HG02970 (cell line): ENCODE data around the gene TSPAN18.

Experiments used
- ATAC-seq: cut with Tn5 transposase; IDR thresholded peaks from one replicate; pipeline ENCODE4 v1.9.1; 2021; ENCODE audit warnings: mild to moderate bottlenecking, moderate library complexity, moderate number of reproducible peaks; ENCODE audit not compliant: unreplicated experiment, low FRiP score

TSPAN18 gene

GRCh38 chr11:44726283-44727113 lies at the start of gene TSPAN18:
TSS of gene TSPAN18 (plus strand) at chr11:44726962. CDS start at chr11:44906417, 179,455 bp downstream.
- peak; percentile 68 for ATAC-seq

- ATAC-seq = no peak
These were observed 45.7 kb upstream of the TSPAN18 start for GRCh38 chr11:44680982-44681597.

GRCh38 chr11:44681698-44682097 lies 45.1 kb upstream of the TSPAN18 start:
- ATAC-seq = no peak

- no peak for ATAC-seq
These were observed 41.9 kb upstream of the TSPAN18 start for GRCh38 chr11:44684859-44685281.

- no peak for ATAC-seq
These were observed 39.4 kb upstream of the TSPAN18 start for GRCh38 chr11:44687388-44687787.

GRCh38 chr11:44689265-44689664 lies 37.5 kb upstream of the TSPAN18 start:
- no peak for ATAC-seq

GRCh38 chr11:44690651-44691050 lies 36.1 kb upstream of the TSPAN18 start:
- ATAC-seq = no peak

GRCh38 chr11:44692460-44692859 lies 34.3 kb upstream of the TSPAN18 start:
- ATAC-seq = no peak

- no peak for ATAC-seq
These were observed 33.1 kb upstream of the TSPAN18 start for GRCh38 chr11:44693654-44694119.

GRCh38 chr11:44694443-44694842 lies 32.3 kb upstream of the TSPAN18 start:
- no peak for ATAC-seq

GRCh38 chr11:44695169-44695833 lies 31.5 kb upstream of the TSPAN18 start:
- no peak for ATAC-seq

GRCh38 chr11:44698252-44698912 lies 28.4 kb upstream of the TSPAN18 start:
- no peak for ATAC-seq

- no peak for ATAC-seq
These were observed 27.0 kb upstream of the TSPAN18 start for GRCh38 chr11:44699497-44700408.

- ATAC-seq = no peak
These were observed 25.5 kb upstream of the TSPAN18 start for GRCh38 chr11:44701276-44701675.

- no peak for ATAC-seq
These were observed 23.9 kb upstream of the TSPAN18 start for GRCh38 chr11:44702889-44703288.

GRCh38 chr11:44707094-44707493 lies 19.7 kb upstream of the TSPAN18 start:
- no peak for ATAC-seq

GRCh38 chr11:44708009-44708408 lies 18.8 kb upstream of the TSPAN18 start:
- ATAC-seq = no peak

GRCh38 chr11:44708523-44709280 lies 18.1 kb upstream of the TSPAN18 start:
- no peak for ATAC-seq

GRCh38 chr11:44709281-44709562 lies 17.5 kb upstream of the TSPAN18 start:
- ATAC-seq = no peak
